Kidney capillary endothelial cell (primary cell): ENCODE data around the gene CHD6.

Experiments used
- DNase-seq: peaks from one replicate; pipeline ENCODE4 v3.0.0-alpha.2; 2018; ENCODE audit warnings: low spot score

CHD6 gene

DNA sequence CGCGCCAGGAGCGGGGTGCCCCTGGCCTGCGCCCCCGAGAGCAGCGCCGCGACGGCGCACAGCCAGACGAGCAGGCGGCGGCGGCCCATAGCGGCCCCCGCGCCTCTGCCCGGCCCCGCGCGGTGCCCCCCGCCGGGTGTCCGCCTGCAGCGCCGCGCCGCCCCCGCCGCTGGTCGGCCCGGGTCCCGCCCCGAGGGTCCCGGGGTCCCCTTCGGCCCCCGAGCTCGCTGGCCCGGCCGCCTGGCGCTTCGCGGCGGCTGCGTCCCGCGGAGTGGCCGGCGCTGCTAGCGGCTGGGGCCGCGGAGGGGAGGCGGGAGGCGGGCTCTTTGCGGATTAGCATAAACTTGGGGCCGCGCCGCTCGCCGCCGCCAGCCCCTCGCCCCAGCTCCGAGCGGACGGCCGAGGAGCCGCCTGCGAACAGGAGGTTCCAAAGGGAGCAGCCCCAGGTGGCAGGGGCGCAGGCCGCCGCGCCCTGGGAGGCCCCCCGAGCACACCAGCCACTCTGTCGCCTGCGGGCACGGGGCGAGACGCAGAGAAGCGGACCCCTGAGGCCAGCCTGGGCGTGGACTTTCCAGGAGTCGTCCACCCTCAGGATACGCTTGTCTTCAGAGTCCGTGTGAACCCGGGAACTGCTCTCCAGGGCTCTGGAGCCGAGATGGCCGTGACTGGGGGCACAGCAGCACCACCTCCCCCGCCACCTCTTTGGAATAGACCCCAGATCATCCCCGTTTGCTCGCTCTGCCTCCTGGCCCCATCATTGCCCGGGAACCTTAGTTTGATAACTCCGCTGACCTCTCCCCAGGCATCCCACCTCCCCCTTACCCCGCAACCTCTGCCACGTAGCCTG lies 251.4 kb downstream of the CHD6 start, which contains the start of gene EMILIN3:
EMILIN3 (minus strand) TSS at position 273 of the 847 bp plus-strand sequence; CDS start at position 89, 184 bp downstream.
- no peak for DNase-seq

GRCh38 chr20:41365777-41366545 lies 252.2 kb downstream of the CHD6 start:
- no peak for DNase-seq

DNA sequence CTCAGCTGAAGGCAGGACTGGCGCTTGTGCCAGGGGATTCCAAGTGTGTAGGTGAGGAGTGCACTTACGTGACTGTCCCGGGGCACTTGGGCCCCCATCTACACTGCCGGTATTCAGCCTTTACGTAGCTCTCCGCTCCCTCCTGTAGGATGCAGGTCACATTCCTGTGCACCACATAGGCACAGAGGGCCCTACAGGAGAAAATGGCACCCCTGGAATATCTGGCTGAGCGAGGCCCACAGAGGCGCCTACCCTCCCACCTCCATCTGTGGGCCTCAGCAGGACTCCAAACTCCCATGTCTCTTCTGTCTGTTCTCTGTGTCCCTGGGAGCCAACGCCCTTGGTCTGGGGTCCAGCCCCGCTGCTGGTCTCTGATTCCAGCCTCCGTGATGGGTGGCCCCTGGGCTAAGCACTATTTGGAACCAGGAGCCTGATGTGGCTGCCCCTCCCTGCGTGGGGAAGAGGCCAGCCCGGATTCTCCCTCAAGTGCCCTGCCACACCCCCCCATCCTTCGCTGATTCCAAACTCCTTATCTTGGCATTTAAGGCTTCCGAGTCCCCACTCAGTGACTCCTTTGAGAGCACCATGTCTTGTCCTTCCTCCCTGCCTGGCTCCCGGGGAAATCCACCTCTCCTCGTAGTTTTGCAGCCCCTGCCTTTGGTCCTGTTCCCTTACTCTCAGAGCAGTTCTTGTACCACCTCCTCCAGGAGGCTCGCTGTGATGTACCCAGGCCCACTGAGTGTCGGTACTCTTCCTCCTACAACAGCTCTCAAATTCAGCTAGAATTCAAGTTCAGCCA lies 253.0 kb downstream of the CHD6 start:
- no peak for DNase-seq

DNA sequence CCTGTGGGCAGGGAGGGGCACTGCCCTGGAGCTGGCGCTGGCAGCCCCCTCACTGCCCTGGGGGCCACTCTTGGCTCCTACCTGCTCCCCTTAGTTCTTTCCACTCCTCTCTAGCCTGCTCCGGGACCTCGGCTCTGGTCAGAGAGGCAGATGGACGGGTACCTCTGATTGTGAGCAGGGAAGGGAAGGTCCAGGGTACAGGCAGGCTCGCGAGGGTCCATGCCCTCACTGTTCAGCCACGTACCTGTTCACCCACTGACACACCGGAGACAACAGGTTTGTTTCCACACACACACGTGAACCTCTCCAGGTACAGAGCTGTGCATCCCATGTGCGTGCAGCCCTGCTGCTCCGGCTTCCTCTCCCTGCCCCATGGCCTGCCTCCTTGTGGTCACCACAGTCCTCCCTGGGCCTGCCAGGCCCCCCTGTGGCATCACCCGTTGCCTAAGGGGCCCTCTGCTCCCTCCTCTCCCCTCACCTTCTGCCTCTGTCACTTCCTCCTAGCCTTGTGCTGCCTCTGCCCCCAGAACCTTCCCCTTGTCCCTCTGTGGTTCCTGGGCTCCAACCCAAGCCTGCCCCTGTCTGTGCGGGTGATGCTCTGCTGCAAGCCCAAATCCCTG lies 253.8 kb downstream of the CHD6 start:
- no peak for DNase-seq

DNA sequence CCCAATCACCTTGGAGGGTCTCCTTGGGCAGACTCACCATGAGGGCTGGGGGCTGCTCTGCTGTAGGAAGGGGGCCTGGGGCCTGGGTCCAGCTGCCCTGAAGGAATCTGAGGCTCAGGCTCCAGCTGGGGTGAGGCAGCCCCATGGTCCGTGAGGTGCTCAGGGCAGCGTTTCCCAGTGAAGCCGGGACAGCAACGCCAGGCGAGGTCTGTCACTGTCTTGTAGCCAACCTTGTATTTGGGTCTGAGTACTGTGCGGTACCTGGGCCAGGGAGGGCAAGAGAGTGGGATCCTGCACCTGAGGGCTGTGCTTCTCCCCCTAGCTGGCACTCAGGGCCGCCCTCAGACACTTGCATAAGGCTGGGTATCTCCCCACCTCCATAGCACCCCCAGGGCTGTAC lies 254.6 kb downstream of the CHD6 start:
- no peak for DNase-seq

DNA sequence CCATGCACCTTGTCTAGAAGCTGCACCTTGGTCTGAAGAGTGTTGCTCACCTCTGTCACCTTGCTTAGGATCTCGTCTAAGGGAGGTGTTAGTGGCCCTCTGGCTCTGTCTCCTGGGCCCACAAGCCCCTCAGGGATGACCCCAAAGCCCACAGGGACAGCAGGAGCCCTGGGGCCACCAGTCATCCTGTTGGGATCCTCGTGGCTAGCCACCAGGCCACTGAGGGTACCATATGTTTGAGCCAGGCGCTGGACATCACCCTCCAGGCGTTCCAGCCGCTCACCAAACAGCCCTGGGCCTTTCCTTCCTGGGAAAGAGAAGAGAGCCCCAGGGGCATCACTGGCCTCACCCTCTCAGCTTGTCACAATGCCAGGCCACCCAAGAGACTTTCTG lies 255.4 kb downstream of the CHD6 start:
- DNase-seq = no peak

GRCh38 chr20:41361757-41362747 lies 256.1 kb downstream of the CHD6 start:
- DNase-seq = no peak

DNA sequence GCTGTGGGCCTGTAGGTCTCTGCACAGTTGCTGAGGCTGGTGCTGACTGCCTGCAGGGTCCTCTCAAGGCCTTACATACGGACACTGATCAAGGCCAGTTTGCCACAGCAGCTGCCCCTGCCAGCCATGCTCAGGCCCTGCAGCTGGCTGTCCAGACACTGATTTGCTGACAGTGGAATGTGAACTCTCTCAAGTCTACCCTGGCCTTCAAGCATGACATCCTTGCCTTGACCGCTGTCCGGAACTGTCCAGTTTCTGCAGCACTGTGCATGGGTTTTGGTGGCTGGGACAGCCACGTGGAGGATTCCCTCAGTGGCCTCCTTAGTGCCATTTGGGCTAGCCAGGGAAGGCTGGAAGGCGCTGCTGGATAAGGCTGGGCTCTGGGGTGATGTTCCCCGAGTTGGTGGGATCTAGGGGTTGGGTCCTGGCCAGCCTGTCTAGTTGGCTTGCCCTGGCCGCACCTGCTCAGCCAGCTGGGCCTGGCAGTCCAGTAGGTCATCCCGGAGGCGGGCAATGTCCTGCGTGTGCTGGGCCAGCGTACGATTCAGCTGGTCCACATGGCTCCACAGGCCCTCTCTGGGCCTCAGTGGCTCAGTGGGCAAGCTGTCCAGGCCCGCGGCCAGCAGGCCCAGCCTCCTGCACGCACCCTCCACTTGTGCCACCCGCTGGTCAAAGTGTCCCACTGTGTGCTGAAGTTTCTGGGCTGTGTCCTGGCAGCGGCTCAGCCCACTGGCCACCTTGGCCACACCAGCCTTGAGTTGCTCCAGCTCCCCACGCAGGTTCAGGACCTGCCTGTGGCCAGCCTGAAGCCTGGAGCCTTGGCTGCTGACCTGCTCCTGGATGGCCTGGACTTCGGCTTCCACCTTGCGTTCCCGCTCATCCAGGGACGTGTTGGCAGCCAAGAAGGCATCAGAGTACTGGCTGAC lies 257.1 kb downstream of the CHD6 start:
- no peak for DNase-seq

DNA sequence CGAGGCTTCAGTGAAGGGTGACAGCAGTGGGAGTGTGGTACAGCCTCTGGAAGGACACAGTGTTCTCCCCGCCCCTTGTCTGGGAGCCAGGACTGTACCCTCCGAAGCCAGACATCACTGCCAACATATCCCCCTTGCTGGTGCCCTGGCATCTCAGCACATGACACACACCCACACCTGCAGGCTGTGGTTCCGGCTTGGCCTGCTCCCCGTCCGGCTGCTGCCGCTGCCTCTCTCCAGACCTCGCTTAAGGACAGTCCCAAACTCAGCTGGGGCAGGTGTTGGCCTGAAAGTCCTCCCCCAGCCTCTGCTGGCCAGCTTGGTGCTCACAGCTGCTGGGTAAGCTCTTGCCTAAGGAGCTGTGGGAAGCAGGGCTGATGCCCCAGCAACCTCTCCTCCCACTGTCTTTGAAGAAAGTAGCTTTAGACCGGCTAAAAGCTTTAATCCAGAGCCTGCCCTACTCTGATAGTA lies 258.6 kb downstream of the CHD6 start:
- no peak for DNase-seq

GRCh38 chr20:41358717-41359116 lies 259.5 kb downstream of the CHD6 start:
- DNase-seq = no peak

GRCh38 chr20:41358230-41358629 lies 259.9 kb downstream of the CHD6 start:
- DNase-seq = no peak

- no peak for DNase-seq
Observed at GRCh38 chr20:41357424-41358163, 260.6 kb downstream of the CHD6 start.

DNA sequence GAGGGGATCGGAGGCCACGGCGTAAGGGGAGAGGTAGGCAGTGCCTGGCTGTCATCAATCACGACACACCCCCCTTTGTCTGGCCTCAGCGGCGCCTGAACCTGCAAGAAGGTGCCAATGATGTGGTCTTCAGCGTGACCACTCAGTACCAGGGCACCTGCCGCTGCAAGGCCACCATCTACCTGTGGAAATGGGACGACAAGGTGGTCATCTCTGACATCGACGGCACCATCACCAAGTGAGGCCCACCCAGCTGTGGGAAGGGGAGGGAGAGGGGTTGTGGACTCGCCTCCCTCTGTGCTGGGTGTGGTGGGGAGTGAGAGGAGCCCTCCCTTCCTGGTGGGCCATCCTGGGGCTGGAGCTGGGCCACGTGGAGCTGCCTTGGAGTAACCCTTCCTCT lies 261.2 kb downstream of the CHD6 start:
- DNase-seq = no peak

DNA sequence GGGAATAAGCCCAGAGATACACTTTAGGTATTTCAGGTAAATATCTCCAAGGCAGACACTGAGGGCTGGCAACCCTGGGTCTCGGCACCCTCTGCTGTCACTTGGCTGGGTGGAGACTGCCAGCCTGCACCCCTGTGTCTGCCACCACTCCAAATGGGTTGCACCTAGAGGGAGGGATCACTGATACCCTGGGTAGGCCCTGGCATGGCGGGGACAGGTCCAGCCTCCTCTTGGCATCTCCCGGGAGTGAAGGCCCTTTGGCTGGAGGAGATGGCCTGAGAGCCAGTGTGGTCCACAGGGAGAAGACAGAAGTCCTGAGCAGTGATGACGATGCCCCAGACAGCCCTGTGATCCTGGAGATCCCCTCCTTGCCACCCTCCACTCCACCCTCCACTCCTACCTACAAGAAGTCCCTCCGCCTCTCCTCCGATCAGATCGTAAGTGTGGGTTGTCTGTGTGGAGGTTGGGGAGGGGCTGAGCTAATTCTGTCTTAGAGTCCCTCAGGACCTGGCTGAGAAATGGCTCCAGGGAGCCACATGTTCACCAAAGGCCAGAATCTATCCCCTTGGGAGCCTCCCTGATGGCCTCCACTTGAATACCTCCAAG lies 262.5 kb downstream of the CHD6 start:
- DNase-seq = no peak

- no peak for DNase-seq
Observed at GRCh38 chr20:41355192-41355591, 263.0 kb downstream of the CHD6 start.

- no peak for DNase-seq
Observed at GRCh38 chr20:41353530-41353929, 264.6 kb downstream of the CHD6 start.

GRCh38 chr20:41352666-41353065 lies 265.5 kb downstream of the CHD6 start:
- no peak for DNase-seq

DNA sequence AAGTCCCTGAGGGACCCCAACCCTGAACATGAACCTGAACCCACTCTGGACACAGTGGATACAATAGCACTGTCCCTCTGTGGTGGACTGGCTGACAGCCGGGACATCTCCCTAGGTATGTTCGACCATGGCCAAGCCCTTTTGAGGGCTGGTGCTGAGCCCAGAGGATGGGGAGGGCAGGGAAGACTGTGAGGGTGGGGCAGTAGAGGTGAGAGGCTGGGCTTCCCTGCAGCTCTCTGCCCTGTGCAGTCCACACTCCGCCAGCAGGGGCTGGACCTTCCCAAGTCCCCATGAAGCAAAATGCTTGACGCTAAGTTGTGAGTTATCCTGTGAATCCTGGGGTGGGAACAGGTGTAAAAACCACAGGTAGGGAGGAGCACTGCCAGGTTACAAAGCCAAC lies 266.1 kb downstream of the CHD6 start:
- DNase-seq = no peak
